HUES48 (cell line): ENCODE results near the gene PIPOX.
A peak's percentile ranks its signal among the peaks of the same experiment; 100 is the strongest.

Source experiments
- H3K27ac ChIP-seq: one replicate; pipeline ENCODE4 v1.7.0; 2013; ENCODE audit warnings: low read depth, low read length, inconsistent platforms
- H3K27me3 ChIP-seq: 2 replicates; pipeline ENCODE4 v1.6.1; 2013; ENCODE audit warnings: mild to moderate bottlenecking, low read length; ENCODE audit not compliant: control insufficient read depth, insufficient read depth
- H3K36me3 ChIP-seq: 2 replicates; pipeline ENCODE4 v1.6.1; 2013; ENCODE audit warnings: low read length; ENCODE audit not compliant: control insufficient read depth, insufficient read depth
- H3K4me1 ChIP-seq: 2 replicates; pipeline ENCODE4 v1.6.1; 2013; ENCODE audit warnings: mild to moderate bottlenecking, low read length; ENCODE audit not compliant: control insufficient read depth, insufficient read depth
- H3K4me3 ChIP-seq: 2 replicates; pipeline ENCODE4 v1.5.1; 2013; ENCODE audit warnings: mild to moderate bottlenecking, low read depth, low read length
- H3K9ac ChIP-seq: 2 replicates; pipeline ENCODE4 v1.6.1; 2013; ENCODE audit warnings: mild to moderate bottlenecking, low read depth, low read length, moderate library complexity
- H3K9me3 ChIP-seq: 2 replicates; pipeline ENCODE4 v1.6.1; 2013; ENCODE audit warnings: low read length; ENCODE audit not compliant: control insufficient read depth, insufficient read depth

Gene PIPOX

DNA sequence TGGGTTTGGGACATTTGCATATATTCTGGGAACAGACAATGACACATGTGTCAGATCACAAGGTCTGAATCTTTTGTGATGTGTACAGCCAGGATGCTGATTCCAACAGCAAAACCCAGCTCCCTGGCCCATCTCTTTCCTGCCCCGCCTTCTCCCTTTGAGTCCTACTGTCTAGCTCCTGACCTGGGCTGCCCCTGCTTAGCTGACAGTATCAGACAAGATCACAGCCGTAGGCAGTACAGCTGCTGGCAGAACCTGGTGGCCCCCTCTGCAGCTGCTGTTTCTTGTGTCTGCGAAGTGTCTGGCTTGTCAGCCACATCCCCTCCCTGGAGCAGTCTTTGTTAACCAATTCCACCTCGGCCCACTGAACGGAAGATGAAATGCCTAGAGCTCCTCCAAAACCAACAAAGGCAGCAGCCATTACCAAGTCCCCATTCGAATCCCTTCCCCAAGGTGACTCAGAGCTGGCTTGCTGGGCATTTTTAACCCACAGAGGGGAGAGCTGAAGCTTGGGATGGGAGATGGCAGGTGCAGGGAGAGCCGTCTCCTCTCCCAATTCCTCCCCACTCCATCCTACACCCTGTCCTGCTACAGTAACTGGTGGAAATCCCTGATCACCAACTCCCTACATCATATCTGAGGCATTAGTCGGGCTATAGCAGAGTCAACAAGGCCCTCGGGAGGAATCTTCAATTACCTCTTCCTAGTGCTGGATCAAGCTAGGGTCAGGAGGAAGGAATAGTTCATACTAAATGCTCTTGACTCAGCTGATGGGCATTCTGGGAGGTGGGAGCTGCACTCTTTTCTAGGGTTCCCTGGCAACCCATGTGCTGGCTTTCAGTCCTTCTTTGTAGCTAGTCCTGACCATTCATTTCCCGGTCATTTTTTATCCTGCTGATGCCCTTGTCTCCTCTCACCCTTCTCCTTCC is 5.8 kb downstream of the PIPOX start:
- Histone ChIP-seq H3K4me1 (peaks cover 13% of the 10 kb centered on the region), H3K4me3 (no peak overlapping the region), H3K9me3 (no peaks in the 10 kb centered on the region), H3K27me3 (no peaks in the 10 kb centered on the region), H3K9ac (no peak overlapping the region), H3K36me3 (peaks cover 6% of the 10 kb centered on the region; the same call in 1 of the 2 replicates), H3K27ac (peak overlapping the region; percentile 38)

- no peak overlapping the region for H3K4me3 ChIP-seq
- peaks cover 6% of the 10 kb centered on the region; the same call in 1 of the 2 replicates for H3K36me3 ChIP-seq
- no peak overlapping the region for H3K27ac ChIP-seq
- H3K4me1 ChIP-seq: peaks cover 6% of the 10 kb centered on the region
- H3K27me3 ChIP-seq: no peaks in the 10 kb centered on the region
- H3K9ac ChIP-seq: no peak overlapping the region
- H3K9me3 ChIP-seq: no peaks in the 10 kb centered on the region
These were observed 6.7 kb downstream of the PIPOX start for GRCh38 chr17:29049541-29050145.

DNA sequence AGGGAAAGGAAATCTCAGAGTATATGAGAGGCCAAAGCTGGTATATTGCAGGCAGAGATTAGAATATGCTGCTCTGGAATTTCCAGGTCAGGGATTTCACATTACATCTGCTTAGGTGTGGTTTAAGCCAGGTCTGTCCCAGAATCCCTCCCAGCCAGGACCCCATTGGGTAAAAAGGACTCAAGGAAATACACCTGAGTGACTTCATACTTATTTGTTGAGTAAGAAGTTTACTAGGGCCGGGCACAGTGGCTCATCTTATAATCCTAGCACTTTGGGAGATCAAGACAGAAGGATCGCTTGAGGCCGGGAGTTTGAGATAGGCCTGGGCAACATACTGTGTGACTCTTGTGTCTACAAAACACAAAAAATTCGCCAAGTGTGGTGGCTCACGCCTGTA is 7.2 kb downstream of the PIPOX start:
- Histone ChIP-seq H3K4me1 (peaks cover 6% of the 10 kb centered on the region), H3K9ac (no peak overlapping the region), H3K36me3 (peaks cover 6% of the 10 kb centered on the region; the same call in 1 of the 2 replicates), H3K4me3 (no peak overlapping the region), H3K9me3 (no peaks in the 10 kb centered on the region), H3K27ac (no peak overlapping the region), H3K27me3 (no peaks in the 10 kb centered on the region)

DNA sequence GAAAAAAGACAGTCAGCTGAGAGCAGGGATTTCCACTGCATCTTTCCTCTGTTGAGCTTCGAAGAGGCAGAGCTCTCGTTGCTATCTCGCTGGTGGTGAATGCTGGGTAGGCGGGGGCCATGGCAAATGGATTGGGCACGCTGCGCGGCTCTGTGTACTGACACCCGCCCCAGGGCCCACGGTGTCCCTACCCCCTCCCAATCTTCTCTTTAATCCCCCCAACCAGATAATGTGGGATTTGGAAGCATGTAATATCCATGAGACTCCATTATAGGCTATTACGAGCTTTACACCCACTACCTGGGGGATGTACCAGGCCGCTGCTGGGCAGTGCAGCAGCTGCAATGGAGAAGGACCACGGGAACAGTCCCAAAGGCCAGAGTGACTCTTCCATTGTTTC is 8.3 kb downstream of the PIPOX start:
- no peaks in the 10 kb centered on the region for H3K27me3 ChIP-seq

GRCh38 chr17:29051731-29052130 is 8.8 kb downstream of the PIPOX start:
- Histone ChIP-seq H3K9me3 (no peaks in the 10 kb centered on the region), H3K4me1 (peaks cover 6% of the 10 kb centered on the region), H3K4me3 (no peak overlapping the region), H3K9ac (no peak overlapping the region), H3K36me3 (peaks cover under 1% of the 10 kb centered on the region; the same call in 1 of the 2 replicates), H3K27ac (no peak overlapping the region), H3K27me3 (no peaks in the 10 kb centered on the region)

More for the DNA sequence above, 8.3 kb downstream of the PIPOX start:
- peaks cover 6% of the 10 kb centered on the region; the same call in 1 of the 2 replicates for H3K36me3 ChIP-seq
- no peak overlapping the region for H3K4me3 ChIP-seq
- no peaks in the 10 kb centered on the region for H3K9me3 ChIP-seq
- no peak overlapping the region for H3K9ac ChIP-seq
- H3K4me1 ChIP-seq: peaks cover 6% of the 10 kb centered on the region
- H3K27ac ChIP-seq: no peak overlapping the region

DNA sequence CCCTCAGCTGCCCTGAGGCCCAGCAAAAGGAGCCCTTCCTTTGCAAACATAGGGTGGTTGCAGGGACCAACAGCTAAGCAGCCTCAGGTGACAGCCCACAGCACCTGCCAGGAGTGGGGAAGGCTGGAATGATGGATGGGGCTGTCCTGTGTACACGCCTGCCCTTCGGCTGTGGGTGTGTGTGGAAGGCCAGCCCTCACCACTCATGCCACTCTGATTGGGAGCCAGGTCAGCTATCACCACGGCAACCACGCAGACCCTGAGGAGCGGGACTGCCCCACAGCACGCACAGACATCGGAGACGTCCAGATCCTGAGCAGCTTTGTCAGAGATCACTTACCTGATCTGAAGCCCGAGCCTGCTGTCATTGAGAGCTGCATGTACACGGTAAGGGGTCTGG is 11.9 kb downstream of the PIPOX start:
- H3K36me3 ChIP-seq: no peaks in the 10 kb centered on the region
- H3K4me3 ChIP-seq: no peak overlapping the region
- no peaks in the 10 kb centered on the region for H3K27me3 ChIP-seq
- H3K4me1 ChIP-seq: no peaks in the 10 kb centered on the region
- H3K9me3 ChIP-seq: no peaks in the 10 kb centered on the region
- H3K27ac ChIP-seq: no peak overlapping the region
- H3K9ac ChIP-seq: no peak overlapping the region

DNA sequence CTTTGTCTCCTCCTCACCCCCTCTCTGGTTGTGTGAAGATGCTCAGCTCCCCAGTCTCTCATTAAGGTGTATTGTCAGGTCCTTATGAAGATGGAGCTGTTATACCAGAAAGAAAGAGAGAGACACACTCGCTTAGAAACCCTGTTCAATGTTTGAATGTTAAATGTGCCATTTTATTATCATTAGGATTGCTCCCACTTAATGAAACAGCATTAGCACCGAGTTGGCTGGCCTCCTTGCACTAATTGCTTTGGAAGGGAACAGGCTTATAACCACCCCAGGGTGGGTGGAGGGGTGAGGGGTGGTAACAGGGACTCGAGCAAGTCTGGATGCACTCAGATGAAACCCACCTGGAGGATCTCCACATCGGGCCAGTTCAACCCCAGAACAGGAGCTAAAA is 14.4 kb downstream of the PIPOX start:
- Histone ChIP-seq H3K27me3 (no peaks in the 10 kb centered on the region), H3K4me3 (no peak overlapping the region), H3K4me1 (peaks cover 23% of the 10 kb centered on the region), H3K9me3 (no peaks in the 10 kb centered on the region), H3K9ac (no peak overlapping the region), H3K27ac (no peak overlapping the region), H3K36me3 (no peaks in the 10 kb centered on the region)

- no peak overlapping the region for H3K27ac ChIP-seq
These were observed 15.4 kb downstream of the PIPOX start for GRCh38 chr17:29058391-29058790.

GRCh38 chr17:29059281-29059680 is 16.3 kb downstream of the PIPOX start:
- H3K4me1 ChIP-seq: peaks cover 31% of the 10 kb centered on the region
- no peaks in the 10 kb centered on the region for H3K36me3 ChIP-seq
- H3K4me3 ChIP-seq: no peak overlapping the region
- H3K9ac ChIP-seq: no peak overlapping the region
- H3K27me3 ChIP-seq: no peaks in the 10 kb centered on the region
- no peaks in the 10 kb centered on the region for H3K9me3 ChIP-seq
- H3K27ac ChIP-seq: no peak overlapping the region

More at GRCh38 chr17:29058391-29058790, 15.4 kb downstream of the PIPOX start:
- no peaks in the 10 kb centered on the region for H3K36me3 ChIP-seq
- H3K27me3 ChIP-seq: no peaks in the 10 kb centered on the region
- peaks cover 31% of the 10 kb centered on the region for H3K4me1 ChIP-seq
- H3K9ac ChIP-seq: no peak overlapping the region
- no peak overlapping the region for H3K4me3 ChIP-seq
- H3K9me3 ChIP-seq: no peaks in the 10 kb centered on the region

DNA sequence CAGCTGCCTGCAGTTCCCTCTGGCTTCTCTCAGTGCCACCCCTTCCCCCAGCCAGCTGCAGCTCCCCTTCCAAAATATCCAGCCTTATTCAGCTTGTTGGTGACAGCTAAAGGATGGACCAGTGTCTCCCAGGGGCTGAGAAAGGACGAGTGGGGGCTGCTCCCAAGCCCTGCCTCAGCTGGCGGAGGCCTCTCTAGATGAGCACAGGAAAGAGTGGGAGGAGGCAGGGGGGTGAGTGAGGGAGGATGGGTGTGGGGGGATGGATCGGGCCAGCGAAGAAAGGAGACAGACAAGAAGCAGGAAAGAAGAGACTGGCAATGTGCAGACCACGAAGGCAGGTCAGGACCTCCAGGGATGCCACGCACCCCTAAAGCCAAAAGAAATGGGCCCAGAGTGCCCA is 17.5 kb downstream of the PIPOX start:
- Histone ChIP-seq H3K4me1 (peaks cover 31% of the 10 kb centered on the region), H3K27me3 (no peaks in the 10 kb centered on the region), H3K4me3 (no peak overlapping the region), H3K27ac (no peak overlapping the region), H3K9ac (no peak overlapping the region), H3K9me3 (no peaks in the 10 kb centered on the region), H3K36me3 (no peaks in the 10 kb centered on the region)

DNA sequence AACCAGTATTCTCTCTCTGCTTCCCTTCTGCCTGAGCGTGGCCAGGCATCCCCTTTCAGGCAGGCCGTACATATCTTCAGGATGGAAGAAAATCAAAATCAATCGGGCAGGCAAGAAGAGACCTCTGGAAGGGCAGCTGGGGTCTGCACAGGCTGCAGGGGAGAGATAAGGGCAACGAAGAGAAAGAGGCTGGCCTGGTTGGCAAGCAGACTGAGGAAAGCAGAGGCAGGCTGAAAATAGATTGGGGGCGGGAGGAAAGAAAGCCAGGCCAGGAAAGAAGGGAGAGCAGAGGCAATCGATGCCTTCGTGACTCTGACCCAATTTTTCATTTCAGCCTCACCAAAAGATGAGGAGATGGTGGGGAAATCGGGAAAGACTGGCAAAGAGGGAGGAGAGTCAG is 18.1 kb downstream of the PIPOX start:
- H3K27me3 ChIP-seq: no peaks in the 10 kb centered on the region
- no peak overlapping the region for H3K4me3 ChIP-seq
- H3K4me1 ChIP-seq: peaks cover 31% of the 10 kb centered on the region
- no peak overlapping the region for H3K9ac ChIP-seq
- no peaks in the 10 kb centered on the region for H3K36me3 ChIP-seq
- no peak overlapping the region for H3K27ac ChIP-seq
- H3K9me3 ChIP-seq: no peaks in the 10 kb centered on the region
